Hematopoietic multipotent progenitor cell treated with erythropoietin and hydrocortisone succinate and interleukin-3 and kit ligand, for 6 days (in vitro differentiated cells): ENCODE results near the gene CDKN2D.
A peak's percentile ranks its signal among the peaks of the same experiment; 100 is the strongest.
"Not testable (repeated sequence)": the region's sequence is repeated elsewhere in the genome, so short reads cannot be mapped to it uniquely, and the experiment has no call there.

Experiments used
- DNase-seq: peaks from one replicate; pipeline ENCODE4 v3.0.0-alpha.2; 2015

The CDKN2D gene

GRCh38 chr19:10551006-10551405 is 17.8 kb downstream of the CDKN2D start:
- DNase-seq: not testable (repeated sequence)

DNA sequence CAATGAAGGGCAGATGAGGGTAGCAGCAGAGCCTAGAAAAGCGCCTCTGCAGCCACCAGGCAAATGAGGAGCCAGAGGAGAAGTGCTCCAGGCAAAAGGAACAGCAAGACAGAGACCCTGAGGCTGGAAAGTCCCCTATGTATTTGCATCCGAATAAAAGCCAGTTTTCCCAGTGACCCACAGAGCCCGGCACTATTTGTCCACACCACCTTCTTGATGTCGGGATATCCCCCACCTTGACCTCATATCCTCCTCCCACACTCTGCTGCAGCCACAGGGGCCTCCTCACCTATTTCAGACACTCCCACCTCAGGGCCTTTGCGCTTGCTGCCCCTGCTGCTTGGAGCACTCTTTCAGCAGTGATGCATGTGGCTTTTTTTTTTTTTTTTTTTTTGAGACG is 18.4 kb downstream of the CDKN2D start:
- DNase-seq: no peak

- no peak for DNase-seq
These were observed 19.0 kb downstream of the CDKN2D start for GRCh38 chr19:10549733-10550132.

GRCh38 chr19:10548746-10549276 is 20.0 kb downstream of the CDKN2D start:
- DNase-seq: no peak

DNA sequence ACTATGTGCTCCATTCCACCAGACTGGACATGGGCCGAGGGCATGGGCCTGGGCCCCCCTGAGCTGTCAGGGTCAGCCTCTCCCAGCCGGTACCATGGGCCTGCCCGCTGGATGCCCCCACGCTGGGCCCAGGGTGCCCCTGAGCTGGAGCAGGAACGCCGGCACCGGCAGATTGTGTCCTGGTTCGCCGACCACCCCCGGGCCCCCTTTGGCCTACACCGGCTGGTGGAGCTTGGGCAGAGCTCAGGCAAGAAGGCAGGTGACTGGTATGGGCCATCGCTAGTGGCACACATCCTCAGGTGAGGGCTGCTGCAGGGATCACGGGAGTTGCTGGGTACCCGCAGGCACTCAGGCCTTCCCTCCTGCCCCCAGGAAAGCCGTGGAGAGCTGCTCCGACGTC is 22.0 kb downstream of the CDKN2D start:
- no peak for DNase-seq

DNA sequence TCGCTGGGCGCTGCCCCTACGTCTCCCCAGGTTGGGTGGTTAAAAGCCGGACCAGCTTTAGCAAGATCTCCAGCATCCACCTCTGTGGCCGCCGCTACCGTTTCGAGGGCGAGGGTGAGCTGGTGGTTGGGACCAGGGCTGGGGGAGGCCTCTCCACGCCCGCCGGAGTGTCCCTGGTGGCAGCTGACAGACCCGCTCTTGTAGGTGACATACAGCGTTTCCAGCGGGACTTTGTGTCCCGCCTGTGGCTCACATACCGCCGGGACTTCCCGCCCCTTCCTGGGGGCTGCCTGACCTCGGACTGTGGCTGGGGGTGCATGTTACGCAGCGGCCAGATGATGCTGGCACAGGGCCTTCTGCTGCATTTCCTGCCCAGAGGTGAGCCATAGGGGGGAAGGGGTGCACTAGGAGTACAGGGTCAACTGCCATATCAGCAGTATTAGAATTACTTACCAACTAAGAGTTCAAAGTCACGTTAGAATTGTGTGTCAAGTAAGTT is 24.0 kb downstream of the CDKN2D start:
- DNase-seq: peak; percentile 32

DNA sequence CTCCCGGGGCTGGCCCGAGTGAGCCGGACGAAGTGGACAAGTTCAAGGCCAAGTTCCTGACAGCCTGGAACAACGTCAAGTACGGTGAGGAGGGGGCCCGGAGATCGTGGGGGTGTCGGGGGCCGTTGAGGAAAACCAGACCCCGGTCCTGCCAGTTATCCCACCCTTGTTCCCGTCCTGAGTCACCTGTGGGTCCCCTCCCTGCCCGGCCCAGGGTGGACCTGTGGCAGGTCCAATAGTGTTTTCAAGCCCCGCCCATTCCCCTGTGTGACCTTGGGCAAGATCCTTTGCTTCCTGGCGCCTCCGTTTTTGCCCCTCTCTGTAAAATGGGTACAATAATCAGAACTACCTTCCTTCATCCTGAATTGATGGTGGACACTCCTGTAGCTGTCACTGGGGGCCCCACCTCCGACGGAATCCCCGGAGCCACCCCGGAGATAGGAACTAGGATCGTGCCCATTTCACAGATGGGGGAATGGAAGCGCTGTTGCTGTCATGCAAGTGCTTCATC is 24.5 kb downstream of the CDKN2D start:
- peak; percentile 70 for DNase-seq

GRCh38 chr19:10543420-10544241 is 25.1 kb downstream of the CDKN2D start, which contains the start of gene ATG4D:
TSS of gene ATG4D (plus strand) at chr19:10543904. CDS start at chr19:10544091, 187 bp downstream.
- DNase-seq: peak; percentile 97

DNA sequence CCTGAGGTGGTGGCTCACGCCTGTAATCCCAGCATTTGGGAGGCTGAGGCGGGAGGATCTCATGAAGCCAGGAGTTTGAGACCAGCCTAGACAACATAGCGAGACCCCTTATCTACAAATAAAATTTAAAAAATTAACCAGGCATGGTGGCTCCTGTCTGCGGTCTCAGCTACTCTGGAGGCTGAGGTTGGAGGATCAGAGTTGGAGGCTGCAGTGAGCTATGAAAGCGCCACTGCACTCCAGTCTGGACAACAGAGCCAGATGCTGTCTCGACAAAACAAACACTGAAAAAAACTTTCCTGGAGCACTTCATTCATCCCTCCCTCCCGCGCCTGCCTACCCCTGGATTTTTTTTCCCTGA is 25.7 kb downstream of the CDKN2D start:
- DNase-seq: peak; percentile 50

- DNase-seq: peak; percentile 48
These were observed 29.8 kb downstream of the CDKN2D start for GRCh38 chr19:10539016-10539415.

- DNase-seq: no peak
These were observed 30.4 kb downstream of the CDKN2D start for GRCh38 chr19:10538204-10538983.

GRCh38 chr19:10537668-10538067 is 31.1 kb downstream of the CDKN2D start:
- no peak for DNase-seq

- no peak for DNase-seq
These were observed 33.2 kb downstream of the CDKN2D start for GRCh38 chr19:10535613-10536012.

GRCh38 chr19:10533646-10534386 is 35.0 kb downstream of the CDKN2D start:
- no peak for DNase-seq

GRCh38 chr19:10532457-10532856 is 36.3 kb downstream of the CDKN2D start:
- DNase-seq: no peak

DNA sequence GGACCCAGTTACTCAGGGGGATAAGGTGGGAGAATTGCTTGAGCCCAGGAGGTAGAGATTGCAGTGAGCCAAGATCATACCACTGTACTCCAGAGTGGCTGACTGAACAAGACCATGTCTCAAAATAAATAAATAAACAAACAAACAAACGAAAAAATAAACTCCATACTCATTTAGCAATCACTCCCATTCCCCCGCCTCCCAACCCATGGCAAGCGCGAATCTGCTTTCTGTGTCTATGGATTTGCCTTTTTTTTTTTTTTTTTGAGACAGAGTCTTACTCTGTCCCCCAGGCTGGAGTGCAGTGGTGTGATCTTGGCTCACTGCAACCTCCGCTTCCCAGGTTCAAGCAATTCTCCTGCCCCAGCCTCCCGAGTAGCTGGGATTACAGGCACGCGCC is 41.9 kb downstream of the CDKN2D start:
- DNase-seq: not testable (repeated sequence)

- DNase-seq: no peak
These were observed 43.1 kb downstream of the CDKN2D start for GRCh38 chr19:10525636-10526035.

GRCh38 chr19:10523135-10523636 is 45.6 kb downstream of the CDKN2D start:
- DNase-seq: no peak

DNA sequence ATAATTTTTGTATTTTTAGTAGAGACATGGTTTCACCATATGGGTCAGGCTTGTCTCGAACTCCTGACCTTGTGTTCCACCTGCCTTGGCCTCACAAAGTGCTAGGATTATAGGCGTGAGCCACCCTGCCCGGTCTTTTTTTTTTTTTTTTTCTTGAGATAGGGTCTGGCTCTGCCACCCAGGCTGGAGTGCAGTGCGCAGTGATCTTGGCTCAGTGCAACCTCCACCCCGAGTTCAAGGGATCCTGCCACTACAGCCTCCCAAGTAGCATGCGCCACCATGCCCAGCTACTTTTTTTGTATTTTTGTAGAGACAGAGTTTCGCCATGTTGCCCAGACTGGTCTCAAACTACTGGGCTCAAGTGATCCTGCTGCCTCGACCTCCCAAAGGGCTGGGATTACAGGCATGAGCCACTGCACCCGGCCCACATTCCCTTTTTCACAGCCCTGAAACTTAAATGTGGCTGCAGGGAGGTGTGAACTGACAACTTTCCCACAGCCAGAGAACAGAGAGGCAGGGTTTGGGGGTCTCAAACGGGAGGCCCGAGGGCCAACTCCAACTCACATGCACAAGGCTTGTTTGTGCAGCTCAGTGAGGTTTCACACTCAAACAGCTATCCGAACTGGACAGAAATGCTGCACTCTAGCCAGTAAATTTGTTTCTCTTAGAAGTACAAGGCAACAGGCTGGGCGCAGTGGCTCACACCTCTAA is 47.2 kb downstream of the CDKN2D start:
- DNase-seq: no peak

DNA sequence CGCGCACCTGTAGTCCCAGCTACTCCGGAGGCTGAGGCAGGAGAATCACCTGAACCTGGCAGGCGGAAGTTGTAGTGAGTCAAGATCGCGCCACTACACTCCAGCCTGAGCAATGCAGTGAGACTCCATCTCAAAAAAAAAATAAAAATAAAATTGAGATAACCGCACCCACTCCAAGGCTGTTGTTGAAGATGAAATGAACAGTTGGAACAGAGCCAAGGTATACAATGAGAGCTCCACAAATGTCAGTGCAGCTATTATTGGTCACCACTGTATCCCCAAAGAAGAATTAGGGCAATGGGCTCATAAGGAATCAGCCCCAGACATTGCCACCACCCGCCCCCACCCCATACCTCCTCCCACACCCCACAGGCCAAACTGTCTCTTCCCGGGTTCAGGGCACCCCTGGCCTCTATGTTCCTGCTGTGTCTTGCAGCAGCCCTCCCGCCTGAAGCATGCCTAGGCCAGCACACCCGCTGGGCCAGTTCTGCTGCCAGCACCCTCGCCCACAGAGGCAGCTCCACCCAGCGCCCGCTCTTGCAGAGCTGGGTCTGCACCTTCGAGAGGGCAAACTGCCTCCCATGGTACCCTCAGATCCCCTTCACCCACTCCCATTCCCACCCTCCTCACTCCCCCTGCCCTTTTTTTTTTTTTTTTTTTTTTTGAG is 48.0 kb downstream of the CDKN2D start:
- peak; percentile 59 for DNase-seq

DNA sequence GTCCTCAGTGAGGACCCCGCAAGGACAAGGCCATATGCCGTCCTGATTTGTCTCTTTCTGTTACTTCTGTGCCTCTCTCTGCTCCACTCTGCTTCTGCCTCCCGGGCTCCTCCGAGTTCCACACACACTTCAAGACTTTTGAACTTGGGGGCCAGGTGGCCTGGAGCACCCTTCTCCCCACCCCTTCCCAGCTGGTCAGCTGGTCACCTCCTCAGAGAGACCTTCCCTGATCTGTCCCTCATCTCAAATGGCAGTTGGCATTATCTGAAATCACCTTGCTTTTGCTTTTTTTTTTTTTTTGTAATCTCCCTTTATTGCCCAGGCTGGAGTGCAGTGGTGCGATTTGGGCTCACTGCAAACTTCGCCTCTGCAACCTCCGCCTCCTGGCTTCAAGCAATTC is 49.4 kb downstream of the CDKN2D start:
- DNase-seq: no peak
